NK-92 treated with Interleukin-12 subunit alpha and Interleukin-12 subunit beta, amount 100 ng/mL, for 24 hours (cell line): ENCODE measurements around the gene ZNF346.
A peak's percentile ranks its signal among the peaks of the same experiment; 100 is the strongest.

ENCODE experiments used
- DNase-seq: peaks from one replicate; lab custom pipeline; 2025; lab: John Stamatoyannopoulos, UW

ZNF346 gene

DNA sequence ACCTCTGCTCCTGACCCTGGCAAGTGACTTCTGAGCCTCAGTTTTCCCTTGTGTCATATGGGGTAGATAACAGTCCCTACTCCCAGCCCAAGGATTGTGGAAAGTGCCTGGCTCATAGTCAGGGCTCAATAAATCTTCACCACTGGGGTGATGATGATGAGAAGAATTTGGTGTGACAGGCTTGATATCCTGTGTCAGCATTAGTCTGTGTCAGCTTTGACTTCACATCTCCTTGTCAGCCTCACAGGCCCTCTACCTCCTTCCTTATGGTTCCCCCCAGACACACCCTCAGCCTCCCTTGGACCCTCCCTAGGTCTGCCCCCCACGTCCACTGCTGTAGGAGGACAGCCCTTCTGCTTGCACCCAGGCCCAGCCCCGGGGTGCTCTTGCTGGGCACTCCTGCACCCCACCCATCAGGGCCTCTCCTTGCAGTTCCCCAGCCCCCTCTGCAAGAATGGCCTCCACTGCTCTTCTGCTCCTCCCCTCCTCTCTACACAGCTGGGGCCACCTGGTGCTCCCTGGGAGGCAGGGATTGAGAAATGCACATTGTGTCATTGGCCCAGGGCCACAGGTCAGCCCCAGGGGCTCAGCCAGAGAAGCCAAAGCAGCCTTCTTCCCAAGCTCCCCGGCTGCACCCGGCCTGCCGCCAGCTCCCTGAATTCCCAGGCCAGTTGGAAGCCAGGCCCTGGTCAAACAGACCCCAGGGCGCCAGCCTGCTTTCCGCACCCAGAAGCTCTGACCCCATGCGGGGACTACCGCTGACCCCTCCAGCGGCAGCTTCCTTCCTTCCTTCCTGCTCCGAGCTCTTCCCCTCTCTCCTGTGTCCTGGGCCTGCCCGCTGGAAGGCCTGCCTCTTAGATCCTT lies 72.0 kb downstream of the ZNF346 start:
- DNase-seq, result no peak

DNA sequence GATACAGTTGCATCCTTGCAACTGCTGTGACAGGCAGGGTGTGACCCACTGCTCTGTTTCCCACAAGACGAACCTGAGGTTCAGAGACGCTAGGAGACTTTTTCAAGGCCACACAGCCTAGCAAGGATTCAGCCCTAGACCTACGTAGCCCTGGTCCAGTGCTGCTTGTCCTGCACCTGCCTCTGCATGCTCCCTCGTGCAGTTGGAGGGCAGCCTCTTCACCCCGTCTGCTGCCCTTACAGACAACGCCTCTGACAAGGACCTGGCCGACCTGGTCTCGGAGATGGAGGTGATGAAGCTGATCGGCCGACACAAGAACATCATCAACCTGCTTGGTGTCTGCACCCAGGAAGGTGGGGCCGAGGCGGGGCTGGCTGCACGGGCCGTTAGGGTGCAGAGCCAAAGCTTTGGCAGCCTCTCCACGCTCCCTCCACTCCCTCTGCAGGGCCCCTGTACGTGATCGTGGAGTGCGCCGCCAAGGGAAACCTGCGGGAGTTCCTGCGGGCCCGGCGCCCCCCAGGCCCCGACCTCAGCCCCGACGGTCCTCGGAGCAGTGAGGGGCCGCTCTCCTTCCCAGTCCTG lies 72.7 kb downstream of the ZNF346 start:
- DNase-seq, result no peak

DNA sequence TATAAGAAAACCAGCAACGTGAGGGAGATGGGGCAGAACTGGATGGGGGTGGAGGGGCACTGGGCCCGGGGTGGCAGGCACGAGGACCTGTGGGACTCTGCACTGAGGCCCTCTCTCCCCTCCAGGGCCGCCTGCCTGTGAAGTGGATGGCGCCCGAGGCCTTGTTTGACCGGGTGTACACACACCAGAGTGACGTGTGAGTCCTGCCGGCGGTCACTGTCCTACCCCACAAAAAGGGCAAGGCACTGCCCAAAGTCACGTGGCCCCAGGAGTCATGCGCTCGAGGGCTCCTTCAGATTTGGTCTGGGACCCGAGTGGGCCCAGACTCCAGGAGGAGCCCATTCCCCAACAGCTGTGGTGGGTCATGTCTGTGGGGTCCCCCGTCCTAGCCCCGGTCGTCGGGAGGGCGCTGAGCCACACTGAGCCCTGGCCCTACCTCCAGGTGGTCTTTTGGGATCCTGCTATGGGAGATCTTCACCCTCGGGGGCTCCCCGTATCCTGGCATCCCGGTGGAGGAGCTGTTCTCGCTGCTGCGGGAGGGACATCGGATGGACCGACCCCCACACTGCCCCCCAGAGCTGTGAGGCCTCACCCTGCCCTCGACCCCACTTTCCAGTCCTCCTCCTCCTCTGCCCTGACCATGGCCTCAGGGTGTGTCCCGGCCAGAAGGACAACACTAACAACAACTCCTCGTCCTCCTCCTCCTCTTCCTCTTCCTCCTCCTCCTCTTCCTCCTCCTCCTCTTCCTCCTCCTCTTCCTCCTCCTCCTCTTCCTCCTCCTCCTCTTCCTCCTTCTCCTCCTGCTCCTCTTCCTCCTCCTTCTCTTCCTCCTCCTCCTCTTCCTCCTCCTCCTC lies 73.9 kb downstream of the ZNF346 start:
- no peak for DNase-seq

DNA sequence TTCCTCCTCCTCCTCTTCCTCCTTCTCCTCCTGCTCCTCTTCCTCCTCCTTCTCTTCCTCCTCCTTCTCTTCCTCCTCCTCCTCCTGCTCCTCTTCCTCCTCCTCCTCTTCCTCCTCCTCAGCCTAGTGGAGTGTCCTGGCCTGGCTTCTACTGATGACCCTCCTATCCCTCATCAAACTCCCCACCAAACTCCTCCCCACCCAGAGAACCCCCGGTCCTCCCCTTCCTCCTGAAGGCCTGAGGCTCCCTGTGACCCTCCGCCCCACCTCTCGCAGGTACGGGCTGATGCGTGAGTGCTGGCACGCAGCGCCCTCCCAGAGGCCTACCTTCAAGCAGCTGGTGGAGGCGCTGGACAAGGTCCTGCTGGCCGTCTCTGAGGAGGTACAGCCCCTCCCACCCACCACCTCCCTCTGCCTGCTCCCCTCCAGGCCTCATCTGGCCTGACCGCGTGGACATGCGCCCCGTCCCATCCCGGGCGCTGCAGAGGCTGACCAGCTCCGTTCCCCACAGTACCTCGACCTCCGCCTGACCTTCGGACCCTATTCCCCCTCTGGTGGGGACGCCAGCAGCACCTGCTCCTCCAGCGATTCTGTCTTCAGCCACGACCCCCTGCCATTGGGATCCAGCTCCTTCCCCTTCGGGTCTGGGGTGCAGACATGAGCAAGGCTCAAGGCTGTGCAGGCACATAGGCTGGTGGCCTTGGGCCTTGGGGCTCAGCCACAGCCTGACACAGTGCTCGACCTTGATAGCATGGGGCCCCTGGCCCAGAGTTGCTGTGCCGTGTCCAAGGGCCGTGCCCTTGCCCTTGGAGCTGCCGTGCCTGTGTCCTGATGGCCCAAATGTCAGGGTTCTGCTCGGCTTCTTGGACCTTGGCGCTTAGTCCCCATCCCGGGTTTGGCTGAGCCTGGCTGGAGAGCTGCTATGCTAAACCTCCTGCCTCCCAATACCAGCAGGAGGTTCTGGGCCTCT lies 74.8 kb downstream of the ZNF346 start:
- DNase-seq, result no peak

DNA sequence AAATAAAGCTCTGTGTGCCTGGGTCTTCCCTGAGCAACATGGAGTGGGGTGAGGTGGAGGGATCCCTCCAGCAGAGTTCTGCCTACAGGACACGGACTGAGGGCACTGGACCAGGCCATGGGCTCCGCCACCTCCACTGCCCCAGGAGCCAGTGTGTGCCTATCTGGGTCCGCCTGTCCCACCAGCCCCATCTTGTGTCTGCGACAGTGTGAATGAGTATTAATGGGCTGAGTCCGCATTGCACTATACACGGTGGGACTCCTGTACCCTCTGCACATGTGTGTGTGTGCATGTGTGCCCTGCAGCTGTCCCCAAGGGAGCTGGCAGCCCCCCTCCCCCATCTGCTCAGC lies 75.6 kb downstream of the ZNF346 start:
- DNase-seq, result no peak

DNA sequence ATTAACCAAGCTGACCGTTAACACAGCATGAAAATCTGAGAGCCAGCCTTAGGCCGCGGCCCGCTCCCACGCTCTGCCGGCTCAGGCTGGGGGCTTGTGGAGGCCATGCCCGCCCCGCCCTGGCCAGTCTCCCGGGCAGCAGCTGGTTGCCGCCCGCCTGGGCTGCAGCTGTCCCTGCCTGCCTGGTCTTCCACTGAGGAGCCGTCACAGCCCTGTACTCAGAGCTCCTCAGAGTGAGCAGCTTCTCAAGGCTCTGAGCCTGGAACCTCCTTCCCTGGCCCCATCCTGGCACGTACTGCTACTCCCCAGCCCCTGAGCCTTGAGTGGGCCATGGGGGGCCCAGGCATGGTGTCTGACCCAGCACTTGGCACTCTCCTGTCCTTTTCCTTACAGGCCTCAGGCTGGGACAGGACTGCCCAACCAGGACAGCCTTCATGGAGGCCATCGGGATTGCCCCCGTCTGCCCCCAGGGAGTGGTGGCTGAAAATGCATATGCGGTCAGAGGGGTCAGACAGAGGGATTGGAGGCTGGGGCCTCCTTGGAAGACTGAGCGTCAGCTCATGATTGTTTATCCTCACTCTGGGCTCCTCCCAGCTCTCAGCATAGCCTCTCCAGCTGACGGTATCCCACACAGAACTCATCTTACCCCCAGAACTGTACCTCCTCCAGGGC lies 76.1 kb downstream of the ZNF346 start:
- DNase-seq, result no peak

DNA sequence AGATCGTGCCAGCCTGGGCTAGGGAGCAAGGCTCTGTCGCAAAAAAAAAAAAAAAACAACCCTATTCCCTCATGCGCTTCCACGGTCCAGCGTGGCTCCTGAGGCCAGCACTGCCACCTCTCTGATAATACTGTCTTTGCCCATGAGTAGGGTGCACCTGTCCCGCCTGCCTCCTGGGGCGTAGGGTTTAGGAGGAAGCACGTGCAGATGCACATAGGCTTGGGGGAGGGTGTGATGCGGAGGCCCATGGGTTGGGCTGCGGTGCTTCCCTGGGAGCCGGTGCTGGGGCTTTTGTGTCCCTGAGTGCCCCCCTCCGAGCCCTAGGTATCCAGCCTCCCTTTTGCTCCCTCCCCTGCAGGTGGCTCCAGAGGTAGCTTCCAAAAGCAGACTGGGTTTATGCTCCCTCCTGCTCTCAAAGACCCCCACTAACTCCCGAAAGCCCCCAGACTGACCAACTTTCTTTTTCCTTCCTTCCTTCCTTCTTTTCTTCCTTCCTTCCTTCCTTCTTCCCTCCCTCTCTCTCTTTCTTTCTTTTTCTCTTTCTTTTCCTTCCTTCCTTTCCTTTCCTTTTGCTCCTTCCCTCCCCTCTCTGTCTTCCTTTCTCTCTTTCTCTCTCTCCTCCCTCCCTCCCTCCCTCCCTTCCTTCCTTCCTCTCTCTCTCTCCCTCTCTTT lies 77.1 kb downstream of the ZNF346 start:
- DNase-seq, result no peak

DNA sequence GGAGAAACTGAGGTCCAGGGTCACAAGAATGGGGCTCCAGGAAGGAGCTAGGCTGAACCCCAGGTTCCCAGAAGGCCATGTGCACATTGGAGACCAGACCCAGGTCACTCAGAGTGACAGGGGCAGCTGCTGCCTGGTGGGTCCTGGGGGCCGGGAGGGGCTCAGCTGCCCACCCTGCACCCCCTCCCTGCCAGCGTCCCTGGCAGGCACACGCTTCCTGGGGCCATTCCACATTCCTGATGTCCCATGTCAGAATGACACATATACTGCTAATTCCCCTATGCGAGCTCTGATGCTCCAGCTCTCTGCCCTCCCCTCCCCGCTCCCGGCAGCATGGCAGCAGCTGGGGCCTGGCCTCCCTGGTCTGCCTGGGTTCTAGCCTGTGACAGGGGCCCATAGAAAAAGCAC lies 78.2 kb downstream of the ZNF346 start:
- no peak for DNase-seq

DNA sequence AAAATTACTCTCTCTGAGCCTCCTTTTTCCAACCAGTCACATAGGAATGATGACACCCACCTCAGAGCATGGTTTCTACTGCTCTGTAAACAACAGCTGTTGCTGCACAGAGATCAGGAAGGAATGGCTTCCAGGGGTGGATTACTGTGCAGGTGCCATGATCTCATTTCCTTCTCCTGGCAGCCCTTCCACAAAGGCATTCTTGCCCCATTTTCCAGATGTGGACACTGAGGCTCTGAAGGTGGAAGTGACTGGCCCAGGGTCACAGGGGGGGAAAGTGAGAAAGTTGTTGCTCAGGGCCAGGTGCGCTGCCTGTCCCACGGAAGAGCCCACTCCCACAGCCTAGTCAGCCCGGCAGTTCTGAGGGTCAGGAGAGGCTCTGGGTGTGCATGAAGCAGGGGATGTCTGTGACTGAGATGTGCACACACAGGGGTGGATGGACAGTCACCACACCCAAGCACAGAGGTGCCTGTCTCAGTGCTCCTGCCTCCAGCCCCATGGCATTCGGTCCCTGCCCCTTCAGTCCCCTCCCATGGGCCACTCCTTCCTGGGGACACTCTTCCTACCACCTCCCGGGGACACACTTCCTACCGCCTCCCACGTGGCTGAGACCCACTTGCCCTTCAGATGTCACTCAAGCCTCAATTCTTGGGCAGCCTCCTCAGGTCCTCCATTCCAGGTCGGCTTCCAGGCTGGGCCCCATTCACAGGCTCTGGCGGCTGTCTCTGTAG lies 81.2 kb downstream of the ZNF346 start:
- no peak for DNase-seq

DNA sequence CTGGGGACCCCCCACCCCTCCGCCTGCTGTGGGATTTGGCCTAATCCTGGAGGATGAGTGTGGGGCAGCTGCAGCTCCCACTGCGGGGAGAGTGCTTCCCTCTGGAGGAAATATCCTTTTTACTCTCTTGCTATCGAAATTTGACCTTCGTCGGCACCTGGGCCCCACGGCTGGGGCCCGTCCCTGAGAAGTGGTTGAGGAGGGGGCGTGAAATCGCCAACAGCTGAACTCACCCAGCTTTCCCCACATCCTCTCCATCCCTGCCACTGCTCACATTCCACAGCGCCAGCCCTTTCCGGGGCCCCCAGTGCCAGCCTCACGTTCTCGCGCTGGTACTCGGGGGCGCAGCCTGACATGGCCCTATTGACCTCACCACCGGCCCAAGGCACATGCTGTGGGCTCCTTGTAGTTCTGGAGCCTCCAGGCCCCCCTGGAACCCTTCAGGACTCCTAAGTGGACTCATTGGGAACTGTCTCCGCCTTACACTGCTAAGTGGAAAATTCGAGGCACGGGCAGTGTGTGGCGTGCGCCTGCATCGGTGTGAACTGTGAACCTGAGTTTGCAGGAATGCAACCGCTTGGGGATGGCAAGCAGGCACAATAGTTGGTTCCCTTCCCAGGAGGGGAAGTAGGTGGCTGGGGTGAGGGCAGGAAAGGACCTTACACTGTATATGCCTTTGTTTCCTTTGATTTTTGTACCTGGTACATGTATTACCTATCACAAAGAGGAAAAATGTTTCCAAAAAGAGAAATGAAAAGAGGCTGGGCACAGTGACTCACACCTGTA lies 83.4 kb downstream of the ZNF346 start:
- no peak for DNase-seq

DNA sequence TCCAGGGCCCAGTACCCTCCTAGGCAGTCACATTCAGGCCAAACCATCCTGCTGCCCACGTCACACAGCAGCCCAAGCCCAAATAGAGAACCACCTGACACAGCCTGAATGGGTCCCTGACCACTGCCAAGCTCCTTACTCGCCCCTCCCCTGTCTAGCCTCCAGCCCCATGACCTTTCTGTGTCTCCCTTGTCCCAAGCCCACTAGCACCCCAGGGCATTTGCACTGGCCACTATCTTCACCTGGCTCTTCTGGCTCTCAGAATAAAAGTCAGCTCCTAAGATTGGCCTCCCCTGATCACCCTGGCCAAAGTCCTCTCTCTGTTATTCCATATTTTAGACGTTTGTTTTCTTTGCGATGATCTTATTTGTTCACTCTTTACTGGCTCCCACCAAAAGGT lies 84.7 kb downstream of the ZNF346 start:
- DNase-seq, result no peak

DNA sequence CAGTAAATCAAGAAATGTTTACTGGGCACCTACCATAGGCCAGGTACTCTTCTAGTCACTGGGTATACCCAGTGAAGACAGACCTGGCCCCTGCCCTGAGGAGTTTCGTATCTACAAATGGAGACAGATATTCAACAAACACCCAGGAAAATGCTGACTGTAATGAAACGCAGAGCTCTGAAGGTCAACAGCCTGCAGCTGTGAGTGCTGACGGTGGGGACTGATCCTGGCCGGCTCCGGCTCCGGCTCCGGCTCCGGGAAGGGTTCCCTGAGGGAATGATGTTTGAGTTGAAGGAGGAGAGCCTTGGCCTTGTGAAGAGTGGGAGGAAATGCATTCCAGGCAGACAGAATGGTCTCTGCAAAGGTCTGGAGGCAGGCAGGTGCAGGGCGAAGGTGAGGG lies 87.3 kb downstream of the ZNF346 start:
- no peak for DNase-seq

DNA sequence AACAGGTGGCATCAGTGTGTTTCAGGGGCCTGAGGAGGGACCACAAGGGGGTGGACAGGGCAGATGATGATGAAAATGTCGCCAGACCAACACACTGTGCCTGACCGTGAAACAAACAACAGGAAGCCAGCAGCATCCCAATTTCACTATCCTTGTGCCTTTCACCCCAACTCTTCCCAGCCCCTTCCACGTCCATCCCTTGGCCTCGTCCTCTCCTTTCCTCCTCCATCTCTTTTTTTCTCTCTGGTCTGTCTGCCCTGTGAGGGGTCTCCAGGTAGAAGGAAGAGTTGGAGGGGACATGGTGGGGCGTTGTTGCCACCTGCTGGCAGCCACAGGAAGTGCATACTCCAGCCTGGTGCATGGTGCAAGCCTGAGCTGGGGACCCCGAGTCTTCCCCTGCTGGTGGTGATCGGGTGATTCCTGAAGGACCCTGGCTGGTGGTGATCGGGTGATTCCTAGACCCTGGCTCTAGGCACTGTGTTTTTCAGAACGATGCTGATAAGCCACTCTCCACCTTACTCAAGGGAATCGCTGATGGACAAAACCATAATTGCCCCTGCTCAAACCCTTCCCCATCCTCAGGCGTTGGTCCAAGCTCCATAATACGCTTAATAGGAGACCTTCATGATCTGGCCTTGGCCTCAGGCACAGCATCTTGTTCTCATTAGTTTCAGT lies 89.4 kb downstream of the ZNF346 start:
- DNase-seq, result peak; percentile 46

DNA sequence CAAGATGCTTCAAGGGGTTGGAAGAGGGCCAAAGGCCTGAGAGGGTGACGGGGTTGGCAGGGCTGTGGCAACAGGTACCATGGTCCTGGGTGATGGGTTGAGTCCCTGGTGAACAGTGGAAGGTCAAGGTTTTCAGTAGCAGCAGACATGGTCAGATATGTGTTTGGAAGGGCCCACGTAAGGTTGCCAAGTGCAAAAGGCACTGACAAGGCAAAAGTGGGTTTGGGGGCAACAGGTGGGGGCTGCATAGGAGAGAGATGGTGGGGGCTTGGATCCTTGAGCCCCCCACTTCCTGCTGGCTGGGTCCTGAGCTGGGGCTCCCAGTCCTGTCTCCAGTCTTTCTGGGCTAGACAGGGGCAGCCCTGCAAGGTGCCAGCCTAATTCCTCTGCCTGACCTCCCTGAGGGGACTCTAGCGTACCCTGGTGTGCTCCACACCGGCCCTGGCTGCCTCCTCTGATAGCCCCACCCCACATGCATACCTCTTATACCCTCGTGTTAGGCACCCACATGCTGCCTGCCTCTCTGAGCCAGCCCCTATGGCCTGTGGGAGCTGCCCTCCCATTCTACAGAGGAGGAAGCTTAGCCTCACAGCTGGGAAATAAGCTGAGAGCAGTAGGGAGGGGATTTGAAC lies 90.2 kb downstream of the ZNF346 start:
- no peak for DNase-seq

DNA sequence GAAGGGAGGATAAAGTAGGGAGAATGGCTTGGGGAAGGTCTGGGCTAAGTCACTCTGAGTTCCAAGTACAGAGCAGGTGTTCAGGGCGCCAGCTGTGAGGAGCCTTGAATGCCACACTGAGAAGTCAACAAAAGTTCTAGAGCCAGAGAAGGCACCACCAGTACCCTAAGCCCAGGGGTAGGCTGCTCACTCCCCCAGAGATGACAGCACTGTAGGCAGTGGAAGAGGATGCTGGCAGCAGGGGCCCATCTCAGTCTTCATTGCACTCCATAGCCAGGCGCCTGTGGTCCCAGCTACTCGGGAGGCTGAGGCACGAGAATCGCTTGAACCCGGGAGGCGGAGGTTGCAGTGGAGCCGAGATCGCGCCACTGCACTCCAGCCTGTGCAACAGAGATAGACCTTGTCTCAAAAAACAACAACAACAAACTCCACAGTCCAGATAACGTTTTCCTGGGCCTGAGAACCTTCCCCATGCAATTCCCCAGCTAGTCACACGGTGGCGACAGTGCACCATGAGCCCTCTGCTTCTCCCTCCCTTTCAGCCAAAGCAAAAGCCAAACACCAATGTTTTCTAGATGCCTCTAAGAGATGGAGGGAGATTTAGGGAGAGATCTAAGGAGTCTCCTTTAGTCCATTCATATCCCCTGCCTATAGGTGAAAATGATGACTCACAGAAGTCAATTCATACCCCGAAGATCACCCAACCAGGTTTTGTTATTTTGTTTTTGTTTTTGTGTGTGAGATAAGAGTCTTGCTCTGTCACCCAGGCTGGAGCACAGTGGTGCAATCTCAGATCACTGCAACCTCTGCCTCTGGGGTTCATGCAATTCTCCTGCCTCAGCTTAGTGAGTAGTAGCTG lies 91.3 kb downstream of the ZNF346 start:
- peak; percentile 34 for DNase-seq

DNA sequence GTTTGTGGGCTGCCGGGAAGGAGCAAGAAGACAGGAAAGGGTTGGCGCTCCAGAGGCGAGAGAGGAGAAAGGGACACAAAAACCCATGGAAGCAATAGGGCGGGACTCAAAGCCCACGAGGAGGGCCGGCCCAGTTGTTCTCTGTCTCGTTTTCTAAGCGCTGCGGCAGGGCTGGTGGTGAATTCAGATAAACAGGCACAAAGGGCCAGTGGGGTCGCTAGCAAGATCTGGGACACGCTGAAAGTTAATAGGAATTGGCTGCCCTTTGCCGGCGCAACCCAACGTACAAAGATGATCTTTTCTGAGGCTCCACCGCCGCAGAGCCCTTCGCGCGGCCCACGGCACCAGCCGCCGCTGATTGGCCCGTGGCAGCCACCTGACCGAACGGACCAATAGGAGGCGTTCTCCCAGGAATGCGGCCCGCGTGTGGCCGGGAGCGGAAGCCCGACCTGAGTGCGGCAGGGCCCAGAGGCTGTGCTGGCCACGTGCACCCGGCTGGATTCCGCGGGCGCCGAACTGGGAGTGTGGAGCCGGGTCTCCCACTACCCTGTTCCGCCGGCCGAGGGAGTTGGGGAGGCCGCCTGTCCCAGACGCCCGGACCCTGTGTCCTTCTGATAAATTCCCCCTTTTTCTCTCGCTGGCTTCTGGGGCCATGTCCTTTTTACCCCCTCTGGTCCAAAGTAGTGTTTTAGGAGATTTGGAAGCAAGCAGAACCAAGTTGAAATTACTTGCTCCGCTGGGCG lies 94.3 kb downstream of the ZNF346 start:
- no peak for DNase-seq
